GM12874 (cell line): ENCODE results near the gene HSBP1L1.

Source experiments
- TF ChIP-seq, protein P1 (sequence below): IDR thresholded peaks from 2 replicates; pipeline ENCODE4 v1.5.1; 2011; ENCODE audit warnings: low read depth, mild to moderate bottlenecking, control low read depth, low read length, moderate library complexity; ENCODE audit not compliant: insufficient read depth

HSBP1L1 gene

DNA sequence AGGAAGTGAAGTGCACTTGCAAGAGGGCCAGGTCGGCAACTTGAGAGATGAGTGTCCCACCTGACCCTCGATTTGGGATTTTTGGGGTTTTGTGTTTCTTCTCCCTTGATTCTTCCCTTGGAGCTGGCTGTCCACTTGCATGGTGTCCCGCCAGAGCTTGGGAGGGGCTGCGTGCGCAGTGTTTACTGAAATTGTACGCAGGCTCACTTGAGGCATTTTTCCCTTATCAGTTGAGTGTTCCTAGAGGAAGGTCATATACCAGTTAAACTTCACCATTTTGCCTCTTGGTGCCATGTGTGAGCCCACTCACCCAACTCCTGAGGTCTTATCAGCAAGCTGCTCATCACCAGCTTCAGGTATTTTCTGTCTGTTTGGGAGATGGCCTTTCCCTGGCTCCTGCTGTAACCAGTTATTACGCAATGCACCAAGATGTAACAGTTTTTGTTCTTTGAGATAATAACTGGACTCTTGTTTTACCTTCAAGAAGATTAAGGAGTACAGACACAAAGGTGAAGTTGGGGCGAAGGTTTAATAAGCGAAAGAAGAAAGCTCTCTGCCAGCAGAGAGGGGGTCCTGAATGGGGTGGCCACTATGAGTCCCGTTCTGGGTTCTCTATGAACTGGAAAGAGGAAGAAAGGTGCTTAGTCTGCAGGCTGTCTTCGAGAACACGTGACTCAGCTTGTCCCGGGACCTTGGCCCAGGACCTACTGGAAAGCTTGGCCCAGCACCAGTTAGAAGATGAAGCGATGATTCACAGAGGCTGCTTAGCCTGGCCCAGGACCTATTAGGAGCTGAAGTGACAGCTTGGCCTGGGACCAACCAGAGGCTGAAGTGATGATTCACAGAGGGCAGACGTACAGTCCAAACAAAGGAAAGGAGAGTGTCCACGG, 45.5 kb downstream of the HSBP1L1 start:
- TF ChIP-seq, protein P1, sequence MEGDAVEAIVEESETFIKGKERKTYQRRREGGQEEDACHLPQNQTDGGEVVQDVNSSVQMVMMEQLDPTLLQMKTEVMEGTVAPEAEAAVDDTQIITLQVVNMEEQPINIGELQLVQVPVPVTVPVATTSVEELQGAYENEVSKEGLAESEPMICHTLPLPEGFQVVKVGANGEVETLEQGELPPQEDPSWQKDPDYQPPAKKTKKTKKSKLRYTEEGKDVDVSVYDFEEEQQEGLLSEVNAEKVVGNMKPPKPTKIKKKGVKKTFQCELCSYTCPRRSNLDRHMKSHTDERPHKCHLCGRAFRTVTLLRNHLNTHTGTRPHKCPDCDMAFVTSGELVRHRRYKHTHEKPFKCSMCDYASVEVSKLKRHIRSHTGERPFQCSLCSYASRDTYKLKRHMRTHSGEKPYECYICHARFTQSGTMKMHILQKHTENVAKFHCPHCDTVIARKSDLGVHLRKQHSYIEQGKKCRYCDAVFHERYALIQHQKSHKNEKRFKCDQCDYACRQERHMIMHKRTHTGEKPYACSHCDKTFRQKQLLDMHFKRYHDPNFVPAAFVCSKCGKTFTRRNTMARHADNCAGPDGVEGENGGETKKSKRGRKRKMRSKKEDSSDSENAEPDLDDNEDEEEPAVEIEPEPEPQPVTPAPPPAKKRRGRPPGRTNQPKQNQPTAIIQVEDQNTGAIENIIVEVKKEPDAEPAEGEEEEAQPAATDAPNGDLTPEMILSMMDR = no peak

DNA sequence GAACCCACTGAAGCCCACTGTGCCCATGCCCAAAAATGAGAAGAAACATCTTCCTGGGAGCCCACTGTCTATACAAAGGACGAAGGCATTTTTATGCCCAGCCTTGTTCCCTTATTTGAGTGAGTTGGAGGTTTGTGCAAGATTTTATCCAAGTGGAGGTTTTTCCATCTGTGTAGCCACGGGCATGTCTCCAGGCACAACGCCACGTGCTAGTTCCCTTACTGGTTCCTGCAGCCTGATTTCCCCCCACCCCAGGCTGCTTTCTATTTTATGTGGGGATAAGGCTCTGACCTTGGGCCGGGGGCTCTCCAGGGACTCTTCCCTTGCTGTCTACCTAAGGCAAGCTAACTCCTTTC, 46.1 kb downstream of the HSBP1L1 start:
- TF ChIP-seq, protein P1 = no peak

DNA sequence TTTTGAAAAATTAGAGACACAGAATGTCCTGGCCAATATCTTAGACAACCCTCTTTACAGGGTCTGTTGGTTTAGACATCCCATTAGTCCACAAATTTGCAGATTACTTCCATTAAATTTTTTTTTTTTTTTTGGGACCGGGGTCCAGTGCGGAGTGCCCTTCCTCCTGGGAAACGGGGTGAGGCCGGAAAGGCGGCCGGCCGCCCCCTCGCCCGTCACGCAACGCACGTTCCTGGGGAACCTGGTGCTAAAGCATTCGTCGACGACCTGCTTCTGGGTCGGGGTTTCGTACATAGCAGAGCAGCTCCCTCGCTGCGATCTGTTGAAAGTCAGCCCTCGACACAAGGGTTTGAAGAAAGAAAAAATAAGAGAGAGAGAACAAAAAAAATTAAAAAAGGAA, 48.3 kb downstream of the HSBP1L1 start:
- TF ChIP-seq, protein P1 = no peak
